Erythroblast (primary cell): ENCODE measurements around the gene NTHL1.

Experiments used
- GATA1 ChIP-seq: IDR thresholded peaks from 2 replicates; pipeline ENCODE4 v1.6.1; 2011; ENCODE audit warnings: low read depth, mild to moderate bottlenecking, control low read depth, low read length, moderate library complexity
- POLR2A ChIP-seq: IDR thresholded peaks from 2 replicates; pipeline ENCODE4 v1.6.1; 2011; ENCODE audit warnings: mild to moderate bottlenecking, low read length

- no peak for TF ChIP-seq POLR2A
- TF ChIP-seq GATA1 = no peak
Measured at GRCh38 chr16:2087748-2088631, 40.4 kb upstream of the NTHL1 start.
